HG03139 (cell line): Measurements from ENCODE around the gene ZNF432.
A peak's percentile ranks its signal among the peaks of the same experiment; 100 is the strongest.

ENCODE experiments used
- ATAC-seq: cut with Tn5 transposase; IDR thresholded peaks from one replicate; pipeline ENCODE4 v1.9.1; 2021; ENCODE audit not compliant: unreplicated experiment

Gene ZNF432

GRCh38 chr19:52010674-52011073 is 38.0 kb downstream of the ZNF432 start:
- ATAC-seq = no peak

- ATAC-seq = peak; percentile 82
Measured at GRCh38 chr19:52007806-52008557, 40.7 kb downstream of the ZNF432 start, which contains the start of gene ZNF615. Gene ZNF615 (minus strand): TSS chr19:52008211. CDS start chr19:52003711, 4,500 bp downstream.

GRCh38 chr19:52007451-52007805 is 41.2 kb downstream of the ZNF432 start:
- no peak for ATAC-seq

GRCh38 chr19:51994048-51994644 is 54.5 kb downstream of the ZNF432 start:
- no peak for ATAC-seq

DNA sequence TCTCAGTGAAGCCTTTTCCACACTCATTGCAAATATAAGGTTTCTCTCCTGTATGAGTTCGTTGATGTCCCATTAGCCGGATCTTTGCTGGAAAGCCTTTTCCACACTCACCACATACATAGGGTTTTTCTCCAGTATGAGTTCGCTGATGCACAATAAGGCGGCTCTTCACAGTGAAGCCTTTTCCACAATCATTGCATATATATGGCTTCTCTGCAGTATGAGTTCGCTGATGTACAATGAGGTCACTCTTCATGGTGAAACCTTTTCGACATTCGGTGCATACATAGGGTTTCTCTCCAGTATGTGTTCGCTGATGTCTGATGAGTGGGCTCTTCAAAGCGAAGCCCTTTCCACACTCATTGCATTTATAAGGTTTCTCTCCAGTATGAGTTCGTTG is 55.2 kb downstream of the ZNF432 start:
- ATAC-seq = no peak

DNA sequence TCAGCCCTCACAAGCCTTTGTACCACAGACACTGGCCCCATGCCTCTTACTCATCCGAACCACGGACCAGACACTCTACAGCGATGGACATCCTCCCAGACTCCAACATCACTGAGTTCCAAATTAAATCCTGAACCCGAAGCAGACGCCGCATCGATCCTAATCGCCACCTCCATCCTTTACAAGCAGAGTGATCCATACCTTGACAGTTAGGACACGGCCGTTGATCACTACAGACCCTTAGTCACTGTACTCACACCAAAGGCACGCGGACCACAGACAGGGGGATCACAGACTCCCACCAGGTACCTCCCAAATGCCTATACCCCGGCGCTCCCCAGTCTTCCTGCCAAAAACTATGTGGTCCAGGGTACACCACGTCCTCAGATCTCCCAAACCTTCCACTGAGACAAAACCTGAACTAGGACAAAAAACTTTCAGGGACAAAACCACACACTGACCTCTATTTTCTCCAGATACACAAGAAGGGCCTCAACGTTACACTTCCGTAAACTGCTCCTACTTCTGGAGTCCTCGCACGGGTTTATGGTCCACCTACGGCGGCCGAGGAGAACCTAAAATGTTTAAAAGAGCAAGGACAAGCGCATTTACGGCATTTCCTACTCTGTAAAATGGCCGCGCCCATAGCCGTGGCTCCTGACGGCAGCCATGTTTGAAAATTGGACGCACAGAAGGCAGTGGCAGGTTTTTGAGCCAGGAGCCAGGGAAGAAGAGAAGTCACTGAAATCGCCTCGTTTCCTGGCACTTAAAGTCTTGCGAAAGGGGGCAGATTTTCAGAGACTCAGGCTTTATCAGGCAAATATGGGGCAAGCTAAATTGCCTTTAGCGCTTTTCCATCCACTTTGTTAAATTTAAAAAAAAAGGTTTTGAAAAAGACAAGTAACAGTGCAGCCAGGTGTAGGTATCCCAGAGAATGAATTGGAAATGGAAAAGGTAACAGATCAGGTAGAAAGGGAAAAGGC is 62.0 kb downstream of the ZNF432 start, which contains the start of gene ZNF350:
TSS of gene ZNF350 (minus strand) at position 532 of the 983 bp plus-strand sequence. CDS start 12,480 bp downstream, outside the sequence.
- peak; percentile 88 for ATAC-seq

DNA sequence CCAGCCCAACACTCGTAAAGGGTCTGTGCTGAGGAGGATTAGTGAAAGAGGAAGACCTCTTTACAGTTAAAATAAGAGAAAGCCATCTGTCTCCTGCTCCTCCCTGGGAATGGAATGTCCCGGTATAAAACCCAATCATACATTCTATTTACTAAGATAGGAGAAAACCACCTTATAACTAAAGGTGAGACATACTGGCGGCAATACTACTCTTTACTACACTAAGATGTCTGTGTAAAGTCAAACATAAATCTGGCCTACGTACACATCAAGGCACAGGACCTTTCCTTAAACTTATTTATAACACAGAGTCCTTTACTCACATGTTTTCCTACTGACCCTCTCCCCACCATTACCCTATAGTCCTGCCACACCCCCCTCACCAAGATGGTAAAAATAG is 65.3 kb downstream of the ZNF432 start:
- ATAC-seq = no peak
